GM12878 (cell line): Measurements from ENCODE around the gene ZNF324. TPM values are rescaled to one million over a fixed set of nuclear protein-coding genes. Genes with fewer than 3 reads are reported as not detected.
A peak's percentile ranks its signal among the peaks of the same experiment; 100 is the strongest.

ENCODE experiments used
- ATAC-seq: fragments of 200-7000 bp; cut with Tn5 transposase; 3 replicates; pipeline ENCODE4 v1.9.1; 2020; ENCODE audit warnings: mild to moderate bottlenecking, moderate library complexity
- BruUV-seq: library from RNA; stranded (reverse); fragments of 400-500 nt; replicated peaks from 2 replicates; lab custom pipeline; 2021; lab: Mats Ljungman, UMichigan
- CTCF ChIA-PET: fragments of 300-600 bp; sonication (Branson Sonifier 250); formaldehyde crosslinking; extraction: SDS; loops from one replicate; lab custom pipeline; 2021; ENCODE audit warnings: inconsistent platforms; lab: Yijun Ruan, JAX
- POLR2A ChIA-PET: fragments of 350-600 bp; formaldehyde crosslinking; extraction: SDS; loops from one replicate; lab custom pipeline; 2021; ENCODE audit warnings: inconsistent platforms; lab: Charles Lee
- RAD21 ChIA-PET: fragments of 300-600 bp; sonication (Branson Sonifier 250); formaldehyde crosslinking; loops from one replicate; lab custom pipeline; 2023; ENCODE audit warnings: antibody characterized with exemption; ENCODE audit not compliant: unreplicated experiment; lab: Charles Lee
- SMC1A ChIA-PET: fragments of 300-600 bp; sonication (Branson Sonifier 250); formaldehyde crosslinking; loops from one replicate; lab custom pipeline; 2023; ENCODE audit not compliant: unreplicated experiment, uncharacterized antibody; lab: Charles Lee
- DNase-seq: peaks from one replicate; pipeline ENCODE4 v3.0.0-alpha.2; 2011; ENCODE audit warnings: low read depth, low spot score
- FAIRE-seq: peaks from 3 replicates; lab custom pipeline; 2011; peaks lifted over from hg19 to GRCh38; lab: Jason Lieb, UNC
- H2AFZ ChIP-seq: 2 replicates; pipeline ENCODE4 v1.6.0; 2011; ENCODE audit warnings: low read depth, low read length, control low read depth; ENCODE audit not compliant: control insufficient read depth
- H3K27ac ChIP-seq: 2 replicates; pipeline ENCODE4 v1.5.1; 2011; ENCODE audit warnings: control low read depth; ENCODE audit not compliant: control insufficient read depth, insufficient read depth
- H3K27me3 ChIP-seq, 2 experiments: replicated peaks in 1 of 2; 2 replicates each; pipeline versions ENCODE4 v1.6.0 to v1.6.1; 2011; ENCODE audit warnings: low read length in 1 of 2; ENCODE audit not compliant: control insufficient read depth in 2 of 2, insufficient read depth in 2 of 2
- H3K36me3 ChIP-seq, 2 experiments: 2 replicates each; pipeline ENCODE4 v1.5.1; 2011; ENCODE audit warnings: low read length in 1 of 2; ENCODE audit not compliant: control insufficient read depth in 2 of 2, insufficient read depth in 2 of 2
- H3K4me1 ChIP-seq: 2 replicates; pipeline ENCODE4 v1.6.1; 2011; ENCODE audit warnings: mild to moderate bottlenecking, low read length, moderate library complexity, mixed read lengths; ENCODE audit not compliant: control insufficient read depth, insufficient read depth
- H3K4me2 ChIP-seq: 2 replicates; pipeline ENCODE4 v1.6.0; 2011; ENCODE audit warnings: control low read depth; ENCODE audit not compliant: control insufficient read depth, insufficient read depth
- H3K4me3 ChIP-seq: fragments of 200-600 bp; sonication (generic); 2 replicates; pipeline ENCODE4 v1.5.1; 2016
- H3K79me2 ChIP-seq: 2 replicates; pipeline ENCODE4 v1.6.0; 2011; ENCODE audit warnings: low read length; ENCODE audit not compliant: control insufficient read depth, insufficient read depth
- H3K9ac ChIP-seq: 2 replicates; pipeline ENCODE4 v1.8.0; 2011; ENCODE audit warnings: low read length, control low read depth, mixed read lengths; ENCODE audit not compliant: control insufficient read depth, insufficient read depth
- H3K9me3 ChIP-seq: replicated peaks from 3 replicates; pipeline ENCODE4 v1.5.1; 2011; ENCODE audit warnings: mild to moderate bottlenecking, low read length; ENCODE audit not compliant: control insufficient read depth, insufficient read depth
- H4K20me1 ChIP-seq: 2 replicates; pipeline ENCODE4 v1.6.0; 2011; ENCODE audit not compliant: control insufficient read depth, insufficient read depth
- CEBPZ ChIP-seq: fragments of 150-350 bp; IDR thresholded peaks from 2 replicates; pipeline ENCODE4 v1.6.1; 2016; ENCODE audit warnings: low read depth, low read length
- CREM ChIP-seq: IDR thresholded peaks from 2 replicates; pipeline ENCODE4 v1.6.1; 2014; ENCODE audit warnings: antibody characterized with exemption, low read depth
- HDAC2 ChIP-seq: fragments of 200-600 bp; sonication (generic); IDR thresholded peaks from 2 replicates; pipeline ENCODE4 v1.6.1; 2017
- HDAC6 ChIP-seq: fragments of 200-600 bp; sonication (generic); IDR thresholded peaks from one replicate; pipeline ENCODE4 v1.8.0; 2017; ENCODE audit warnings: antibody characterized with exemption; ENCODE audit not compliant: unreplicated experiment
- IKZF1 ChIP-seq: fragments of 450-650 bp; conservative IDR thresholded peaks from 2 replicates; pipeline ENCODE4 v1.6.1; 2017; ENCODE audit warnings: antibody characterized with exemption, mild to moderate bottlenecking
- KLF5 ChIP-seq: fragments of 450-650 bp; IDR thresholded peaks from 2 replicates; pipeline ENCODE4 v1.6.1; 2014; ENCODE audit warnings: mild to moderate bottlenecking; ENCODE audit not compliant: partially characterized antibody
- RAD21 ChIP-seq: IDR thresholded peaks from 2 replicates; pipeline ENCODE4 v1.6.1; 2011; ENCODE audit warnings: mild to moderate bottlenecking, low read depth, low read length, moderate library complexity; ENCODE audit not compliant: insufficient read depth
- RAD51 ChIP-seq: fragments of 450-650 bp; IDR thresholded peaks from 2 replicates; pipeline ENCODE4 v1.6.1; 2016; ENCODE audit warnings: moderate library complexity, mild to moderate bottlenecking, inconsistent platforms
- RCOR1 ChIP-seq: conservative IDR thresholded peaks from 2 replicates; pipeline ENCODE4 v1.6.1; 2012; ENCODE audit warnings: low read depth, low read length, improper control_type of control experiment
- RELB ChIP-seq: fragments of 450-650 bp; IDR thresholded peaks from 2 replicates; pipeline ENCODE4 v1.6.1; 2017; ENCODE audit warnings: low read depth, mild to moderate bottlenecking, moderate library complexity
- ZBTB11 ChIP-seq: fragments of 450-650 bp; formaldehyde crosslinking; IDR thresholded peaks from 2 replicates; pipeline ENCODE4 v1.5.0; 2022; ENCODE audit warnings: mild to moderate bottlenecking, missing genetic modification characterization
- whole genome bisulfite sequencing: methylation state at CpG from one replicate; pipeline ENCODE4 v1.1.6; 2016; ENCODE audit warnings: low lambda C conversion rate; ENCODE audit not compliant: insufficient replicate concordance, insufficient coverage; ENCODE audit errors: missing lambda C conversion rate; 5-methylcytosine and 5-hydroxymethylcytosine counted together
- in situ Hi-C: fragments of 300-500 bp; cut with MboI; formaldehyde crosslinking; loops from 9 replicates; pipeline ENCODE4 v1.14.3; 2018; ENCODE audit warnings: mixed read lengths
- intact Hi-C: fragments of 100-400 bp; cut with micrococcal nuclease; formaldehyde crosslinking; loops from one replicate; pipeline ENCODE4 v1.14.2; 2022; ENCODE audit not compliant: unreplicated experiment
- polyA plus RNA-seq, 11 experiments: library from polyadenylated mRNA; depleted of rRNA in 4 of 11; unstranded in 6 of 11; stranded (reverse) in 5 of 11; fragments of >200 nt; fragmentation: Nextera tagmentation in 4 of 11; fragmentation: Illumina TruSeq in 1 of 11; extraction: Ambion mirVana in 4 of 11; extraction: Trizol in 1 of 11; gene quantifications; 1 replicate in 1 of 11; 2 replicates in 10 of 11; pipeline versions ENCODE4 v1.2.1 to v1.2.3, GENCODE V29; 2011 to 2016; ENCODE audit warnings: inconsistent platforms in 2 of 11, missing spikeins in 2 of 11, low read depth in 1 of 11
- total RNA-seq, 4 experiments: library from RNA; depleted of rRNA in 3 of 4; stranded (reverse); fragments of >200 nt in 3 of 4; fragmentation: Illumina TruSeq in 1 of 4; extraction: Trizol in 1 of 4; gene quantifications; 2 replicates each; pipeline versions ENCODE4 v1.2.1 to v1.2.3, GENCODE V29; 2013 to 2021

Gene ZNF324
- total and polyA plus RNA-seq, 10 of the 15 experiments (the other 5 are each of a cell fraction or from before 2014, with no cell fraction given): 0.71 to 13.9 (median 7.0) TPM

- under 1% methylated on average over 78 of the region's 87 CpGs for WGBS
- TF ChIP-seq CEBPZ: no peak; the same call in 1 of the 2 replicates
- TF ChIP-seq RAD21: peak; percentile 80
- no peak for TF ChIP-seq HDAC2
- peak; percentile 97 for TF ChIP-seq ZBTB11 (CRISPR knock-in tag)
- TF ChIP-seq RCOR1: 0 out of 2 replicates have a peak, but pooled peaks have one; percentile 90
- no peak for TF ChIP-seq RAD51
- peak; percentile 93 for TF ChIP-seq KLF5
- peak; percentile 96 for TF ChIP-seq CREM
- peak; percentile 99 for TF ChIP-seq RELB
- TF ChIP-seq IKZF1: peak; percentile 97
- TF ChIP-seq HDAC6: no peak
Measured at GRCh38 chr19:58519355-58520256, 52.7 kb downstream of the ZNF324 start, which contains the start of gene ZBTB45. Gene ZBTB45 (minus strand): TSS chr19:58519810. CDS start chr19:58517673, 2,137 bp downstream.

More at GRCh38 chr19:58519355-58520256, 52.7 kb downstream of the ZNF324 start, which contains the start of gene ZBTB45:
- H3K9me3 ChIP-seq: no peaks in the 10 kb centered on the region
- ChIA-PET CTCF (interaction anchor here (1.0 to 4.2 kb wide), 26 partner anchors 8 to 782 kb away, joined by 3 to 67 read pairs (median 5); partner anchors contain the start of genes CHMP2A, SLC27A5, TRIM28 and ZNF497), POLR2A (interaction anchor here (0.7 to 3.0 kb wide), 13 partner anchors 24 to 517 kb away, joined by 3 to 24 read pairs (median 8); partner anchors contain the start of genes CHMP2A, TRIM28, UBE2M and ZNF606), SMC1A (interaction anchor here (0.8 to 3.6 kb wide), 17 partner anchors 13 to 1020 kb away, joined by 3 to 43 read pairs (median 4); partner anchors contain the start of genes CHMP2A, MZF1, TRIM28 and UBE2M), RAD21 (interaction anchor here (0.7 to 4.0 kb wide), 15 partner anchors 18 to 336 kb away, joined by 3 to 50 read pairs (median 5); partner anchors contain the start of genes CHMP2A, TRIM28, ZNF274 and ZNF497)
- TSS peak; percentile 74 for BruUV-seq
- H3K36me3 ChIP-seq: peaks cover 0 to 8% of the 10 kb centered on the region in 2 experiments; a peak in 3 of 4 replicates
- ATAC-seq: peak; percentile 86
- H3K27me3 ChIP-seq: no peaks in the 10 kb centered on the region
- H3K4me1 ChIP-seq: peaks cover 22% of the 10 kb centered on the region
- no peaks in the 10 kb centered on the region for H4K20me1 ChIP-seq
- FAIRE-seq: peak; percentile 79
- peak within 1 kb of the TSS; percentile 89 for H3K4me3 ChIP-seq
- H3K4me2 ChIP-seq: peak within 1 kb of the TSS; percentile 61
- H2AFZ ChIP-seq: peak within 1 kb of the TSS; percentile 95
- peak within 1 kb of the TSS; percentile 88 for H3K27ac ChIP-seq
- peaks cover 35% of the 10 kb centered on the region for H3K79me2 ChIP-seq
- DNase-seq: peak; percentile 92
- intact Hi-C loops (loop anchor here (1.0 to 5.0 kb wide), 4 partner anchors 43 to 192 kb away; partner anchors contain the start of genes MZF1, ZNF446, ZNF837 and ZSCAN22), in situ Hi-C loops (no loop called here)
- peak within 1 kb of the TSS; percentile 90 for H3K9ac ChIP-seq
